Astrocyte of the cerebellum (primary cell): ENCODE data around the gene NFKB1.

Experiments used
- DNase-seq: peaks from one replicate; pipeline ENCODE4 v3.0.0-alpha.2; 2011; ENCODE audit warnings: low read depth
- H3K4me3 ChIP-seq: 2 replicates; pipeline ENCODE4 v1.5.1; 2011; ENCODE audit warnings: mild to moderate bottlenecking, low read depth, low read length, moderate library complexity
- in situ Hi-C: cut with HindIII; loops from 2 replicates; pipeline ENCODE4 v1.10.0; 2017; ENCODE audit warnings: low sequenced_read_pairs
- TF ChIP-seq, protein P1 (sequence below): IDR thresholded peaks from 2 replicates; pipeline ENCODE4 v1.5.1; 2012; ENCODE audit warnings: low read length, low read depth, moderate library complexity, mild to moderate bottlenecking; ENCODE audit errors: missing control alignments

NFKB1 gene

DNA sequence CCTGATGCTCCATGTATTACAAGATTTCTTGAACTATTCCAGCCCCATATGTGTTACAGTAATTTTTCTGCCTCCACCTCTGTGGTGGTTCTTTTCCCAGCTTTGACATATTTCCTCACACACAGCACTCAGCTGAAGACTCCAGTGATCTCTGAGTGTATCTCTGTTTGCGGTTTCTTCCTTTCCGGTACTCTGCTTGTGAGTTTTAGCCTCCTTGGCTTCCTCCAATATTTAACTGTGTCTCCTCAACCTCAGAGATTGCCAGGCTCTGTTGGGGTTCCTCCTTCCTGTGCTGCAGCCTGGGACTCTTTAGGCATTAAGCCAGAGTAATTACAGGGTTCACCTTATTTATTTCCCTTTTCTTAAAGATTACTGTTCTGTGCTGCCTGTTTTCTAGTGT lies 73.2 kb downstream of the NFKB1 start:
- no peak overlapping the region for H3K4me3 ChIP-seq
- in situ Hi-C loops: no loop called here
- TF ChIP-seq, protein P1, sequence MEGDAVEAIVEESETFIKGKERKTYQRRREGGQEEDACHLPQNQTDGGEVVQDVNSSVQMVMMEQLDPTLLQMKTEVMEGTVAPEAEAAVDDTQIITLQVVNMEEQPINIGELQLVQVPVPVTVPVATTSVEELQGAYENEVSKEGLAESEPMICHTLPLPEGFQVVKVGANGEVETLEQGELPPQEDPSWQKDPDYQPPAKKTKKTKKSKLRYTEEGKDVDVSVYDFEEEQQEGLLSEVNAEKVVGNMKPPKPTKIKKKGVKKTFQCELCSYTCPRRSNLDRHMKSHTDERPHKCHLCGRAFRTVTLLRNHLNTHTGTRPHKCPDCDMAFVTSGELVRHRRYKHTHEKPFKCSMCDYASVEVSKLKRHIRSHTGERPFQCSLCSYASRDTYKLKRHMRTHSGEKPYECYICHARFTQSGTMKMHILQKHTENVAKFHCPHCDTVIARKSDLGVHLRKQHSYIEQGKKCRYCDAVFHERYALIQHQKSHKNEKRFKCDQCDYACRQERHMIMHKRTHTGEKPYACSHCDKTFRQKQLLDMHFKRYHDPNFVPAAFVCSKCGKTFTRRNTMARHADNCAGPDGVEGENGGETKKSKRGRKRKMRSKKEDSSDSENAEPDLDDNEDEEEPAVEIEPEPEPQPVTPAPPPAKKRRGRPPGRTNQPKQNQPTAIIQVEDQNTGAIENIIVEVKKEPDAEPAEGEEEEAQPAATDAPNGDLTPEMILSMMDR: no peak
- no peak for DNase-seq

DNA sequence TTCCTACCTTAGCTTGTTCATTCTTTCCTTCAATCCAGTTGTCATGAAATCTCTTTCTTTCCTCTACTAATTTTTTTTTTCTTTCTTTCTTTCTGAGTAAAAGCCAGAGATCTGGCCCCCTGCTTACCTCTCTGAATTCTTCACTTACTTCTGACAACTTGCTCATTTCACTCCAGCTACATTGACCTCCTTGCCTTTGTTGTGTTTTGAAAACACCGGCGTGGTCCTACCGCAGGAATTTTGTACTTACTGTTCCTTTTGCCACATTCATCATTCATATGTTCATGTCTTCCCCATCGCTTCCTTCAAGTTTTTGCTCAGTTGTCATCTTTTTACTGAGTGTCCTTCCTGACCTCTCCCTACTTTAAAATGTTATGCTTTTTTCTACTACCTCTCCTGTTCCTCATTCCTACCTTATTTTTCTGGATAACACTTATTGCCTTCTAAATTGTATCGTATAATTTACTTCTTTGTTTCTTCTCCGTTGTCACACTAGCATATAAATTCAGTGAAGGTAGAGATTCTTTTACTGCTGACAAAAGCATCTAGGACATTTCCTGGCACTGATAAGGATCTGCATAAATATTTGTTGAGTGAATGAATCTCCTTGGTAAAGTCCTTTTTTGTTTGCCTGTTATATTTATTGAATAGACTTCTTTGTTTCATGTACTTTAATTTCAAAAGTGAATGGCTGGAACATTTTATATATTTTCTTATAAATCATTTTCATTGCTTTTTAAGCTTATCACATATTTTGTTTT lies 74.4 kb downstream of the NFKB1 start:
- TF ChIP-seq, protein P1: no peak
- in situ Hi-C loops: no loop called here
- peak; percentile 47 for DNase-seq
- H3K4me3 ChIP-seq: no peak overlapping the region

DNA sequence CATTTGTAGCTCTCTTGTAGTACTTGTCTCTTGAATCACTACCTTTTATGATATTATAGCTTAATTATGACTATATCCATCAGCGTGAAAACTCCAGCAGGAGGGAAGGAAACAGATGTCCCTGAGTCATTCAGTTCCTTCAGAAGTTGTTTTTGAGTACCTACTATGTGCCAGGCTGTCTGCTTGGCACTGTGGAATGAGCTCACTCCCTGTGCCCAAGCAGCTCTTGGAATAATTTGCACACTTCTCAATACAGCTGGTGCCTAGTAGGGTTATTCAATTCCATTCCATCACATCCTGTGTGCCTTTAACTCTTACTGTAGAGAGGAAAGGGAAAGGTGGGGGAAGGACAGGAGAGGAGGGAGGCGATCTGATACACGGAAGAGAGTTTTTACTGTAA lies 77.1 kb downstream of the NFKB1 start:
- H3K4me3 ChIP-seq: no peak overlapping the region
- no peak for DNase-seq
- in situ Hi-C loops: no loop called here
- TF ChIP-seq, protein P1: no peak

DNA sequence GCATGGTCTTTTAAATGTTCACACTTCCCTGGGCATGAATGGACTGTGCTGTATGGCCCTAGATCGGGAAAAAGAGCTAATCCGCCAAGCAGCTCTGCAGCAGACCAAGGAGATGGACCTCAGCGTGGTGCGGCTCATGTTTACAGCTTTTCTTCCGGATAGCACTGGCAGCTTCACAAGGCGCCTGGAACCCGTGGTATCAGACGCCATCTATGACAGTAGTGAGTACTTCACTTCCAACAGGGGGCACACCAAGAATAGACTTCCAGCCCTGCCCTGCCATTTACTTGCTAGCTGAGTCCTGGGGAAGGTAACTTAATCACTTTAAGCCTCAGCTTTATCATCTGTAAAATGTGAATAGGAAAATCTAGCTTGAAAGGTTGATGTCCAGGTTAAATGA lies 77.7 kb downstream of the NFKB1 start:
- in situ Hi-C loops: no loop called here
- H3K4me3 ChIP-seq: no peak overlapping the region
- TF ChIP-seq, protein P1: no peak
- no peak for DNase-seq

DNA sequence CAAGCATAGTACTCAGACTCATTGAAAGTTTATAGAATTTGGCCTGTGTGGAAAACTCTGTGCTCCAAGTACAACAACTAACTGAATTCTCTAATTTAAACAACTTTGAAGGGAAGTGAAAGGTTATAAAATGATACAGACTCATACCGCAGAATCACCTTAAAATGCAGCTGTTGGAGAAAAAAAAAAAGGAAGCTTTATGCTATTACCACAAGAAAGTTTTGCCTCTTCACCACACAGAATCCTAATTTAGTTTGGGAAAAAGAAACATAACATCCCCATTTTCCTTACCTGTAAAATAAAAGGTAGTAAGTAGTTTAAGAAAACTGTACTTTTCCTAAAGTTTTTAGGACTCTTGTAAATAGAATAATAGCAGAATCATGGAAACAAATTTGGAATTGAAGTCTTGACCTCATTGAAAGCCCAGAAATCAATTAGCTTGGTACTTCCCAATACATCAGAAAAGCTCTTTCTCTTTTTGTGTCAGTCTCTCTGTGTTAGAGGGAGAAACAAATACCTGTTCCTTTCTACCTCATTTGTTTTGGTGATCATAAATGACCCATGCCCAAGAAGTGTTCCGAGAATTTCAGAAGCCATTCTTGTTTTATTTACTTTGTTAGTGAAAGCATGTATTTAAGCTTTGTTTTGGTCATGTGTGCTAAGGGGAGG lies 78.8 kb downstream of the NFKB1 start:
- H3K4me3 ChIP-seq: no peak overlapping the region
- DNase-seq: no peak
- in situ Hi-C loops: no loop called here
- TF ChIP-seq, protein P1: no peak

DNA sequence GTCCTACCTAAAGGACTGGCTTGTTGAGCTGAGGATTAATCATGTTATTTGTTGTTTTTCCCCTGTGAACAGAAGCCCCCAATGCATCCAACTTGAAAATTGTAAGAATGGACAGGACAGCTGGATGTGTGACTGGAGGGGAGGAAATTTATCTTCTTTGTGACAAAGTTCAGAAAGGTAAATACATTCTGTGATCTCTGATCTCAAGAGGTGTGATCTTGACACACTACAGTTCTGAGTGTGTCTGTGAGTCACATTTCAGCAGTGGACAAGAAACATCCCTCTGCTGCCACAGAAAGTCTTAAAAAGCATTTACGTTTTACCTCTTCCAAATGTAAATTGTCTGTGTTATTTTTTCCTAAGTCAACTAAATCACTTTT lies 79.3 kb downstream of the NFKB1 start:
- TF ChIP-seq, protein P1: no peak
- no peak for DNase-seq
- in situ Hi-C loops: no loop called here
- no peak overlapping the region for H3K4me3 ChIP-seq
